Measurements from ENCODE around the gene ZNF32. TPM values are rescaled to one million over a fixed set of nuclear protein-coding genes. Genes with fewer than 3 reads are reported as not detected.

Gene ZNF32
- total RNA-seq, 1 experiment from 2014 or later, result 17.8 TPM

GRCh38 chr10:43671659-43672531 lies 23.2 kb upstream of the ZNF32 start:
- no peak overlapping the region for H3K27ac Mint-ChIP-seq (ENCODE audit: unreplicated experiment)
- CTCF ChIA-PET, result interaction anchor here (0.5 to 1.0 kb wide), 2 partner anchors 11 to 1576 kb away, joined by 3 to 5 read pairs; no protein-coding TSS in a partner anchor
- H3K4me3 Mint-ChIP-seq (ENCODE audit: low read depth, unreplicated experiment), result no peak overlapping the region
- TF ChIP-seq CTCF (IDR thresholded peaks at IDR 0.05; ENCODE audit: unreplicated experiment), result peak; percentile 71
- DNase-seq, result peak; percentile 62
- H3K4me1 Mint-ChIP-seq (ENCODE audit: low read depth, unreplicated experiment), result no peaks in the 10 kb centered on the region
- H3K27me3 Mint-ChIP-seq (ENCODE audit: unreplicated experiment), result peaks cover 56% of the 10 kb centered on the region
- intact Hi-C loops (cut with micrococcal nuclease; ENCODE audit: unreplicated experiment), result loop anchor here (2.0 to 5.0 kb wide), 4 partner anchors 113 to 1193 kb away; no protein-coding TSS in a partner anchor
- H3K9me3 Mint-ChIP-seq (ENCODE audit: low read depth, unreplicated experiment), result no peaks in the 10 kb centered on the region
- H3K36me3 Mint-ChIP-seq (ENCODE audit: insufficient read depth, unreplicated experiment), result no peaks in the 10 kb centered on the region
- BruUV-seq (replicated peaks), result no TSS peak

- H3K4me3 Mint-ChIP-seq (ENCODE audit: low read depth, unreplicated experiment), result no peak overlapping the region
- H3K27ac Mint-ChIP-seq (ENCODE audit: unreplicated experiment), result no peak overlapping the region
- intact Hi-C loops (cut with micrococcal nuclease; ENCODE audit: unreplicated experiment), result no loop called here
- DNase-seq, result no peak
- TF ChIP-seq CTCF (IDR thresholded peaks at IDR 0.05; ENCODE audit: unreplicated experiment), result no peak
- no TSS peak for BruUV-seq (replicated peaks)
- H3K36me3 Mint-ChIP-seq (ENCODE audit: insufficient read depth, unreplicated experiment), result no peaks in the 10 kb centered on the region
- CTCF ChIA-PET, result interaction anchor here (1.0 kb wide), 1 partner anchor 717 kb away, joined by 3 read pairs; no protein-coding TSS in a partner anchor
- H3K27me3 Mint-ChIP-seq (ENCODE audit: unreplicated experiment), result peaks cover 72% of the 10 kb centered on the region
- H3K9me3 Mint-ChIP-seq (ENCODE audit: low read depth, unreplicated experiment), result no peaks in the 10 kb centered on the region
- H3K4me1 Mint-ChIP-seq (ENCODE audit: low read depth, unreplicated experiment), result no peaks in the 10 kb centered on the region
These were observed 20.7 kb upstream of the ZNF32 start for GRCh38 chr10:43669386-43669785.

GRCh38 chr10:43667761-43668386 lies 19.2 kb upstream of the ZNF32 start:
- peaks cover 66% of the 10 kb centered on the region for H3K27me3 Mint-ChIP-seq (ENCODE audit: unreplicated experiment)
- no peak overlapping the region for H3K4me3 Mint-ChIP-seq (ENCODE audit: low read depth, unreplicated experiment)
- no peak overlapping the region for H3K27ac Mint-ChIP-seq (ENCODE audit: unreplicated experiment)
- CTCF ChIA-PET, result no interaction called here
- TF ChIP-seq CTCF (IDR thresholded peaks at IDR 0.05; ENCODE audit: unreplicated experiment), result no peak
- no peaks in the 10 kb centered on the region for H3K9me3 Mint-ChIP-seq (ENCODE audit: low read depth, unreplicated experiment)
- DNase-seq, result no peak
- no peaks in the 10 kb centered on the region for H3K4me1 Mint-ChIP-seq (ENCODE audit: low read depth, unreplicated experiment)
- no TSS peak for BruUV-seq (replicated peaks)
- no peaks in the 10 kb centered on the region for H3K36me3 Mint-ChIP-seq (ENCODE audit: insufficient read depth, unreplicated experiment)
- intact Hi-C loops (cut with micrococcal nuclease; ENCODE audit: unreplicated experiment), result no loop called here

GRCh38 chr10:43667317-43667731 lies 18.6 kb upstream of the ZNF32 start:
- Mint-ChIP-seq H3K27me3 (ENCODE audit: unreplicated experiment) (peaks cover 62% of the 10 kb centered on the region), H3K36me3 (ENCODE audit: insufficient read depth, unreplicated experiment) (no peaks in the 10 kb centered on the region), H3K4me3 (ENCODE audit: low read depth, unreplicated experiment) (no peak overlapping the region), H3K4me1 (ENCODE audit: low read depth, unreplicated experiment) (no peaks in the 10 kb centered on the region), H3K9me3 (ENCODE audit: low read depth, unreplicated experiment) (no peaks in the 10 kb centered on the region), H3K27ac (ENCODE audit: unreplicated experiment) (no peak overlapping the region)
- no TSS peak for BruUV-seq (replicated peaks)
- intact Hi-C loops (cut with micrococcal nuclease; ENCODE audit: unreplicated experiment), result no loop called here
- CTCF ChIA-PET, result no interaction called here
- TF ChIP-seq CTCF (IDR thresholded peaks at IDR 0.05; ENCODE audit: unreplicated experiment), result no peak
- no peak for DNase-seq

Data from Calu3 (cell line).